GM08714 (cell line): Measurements from ENCODE around the gene SULT1C2.
"Not testable (repeated sequence)": the region's sequence is repeated elsewhere in the genome, so short reads cannot be mapped to it uniquely, and the experiment has no call there.

Experiments used
- H3K4me3 ChIP-seq: fragments of 200-500 bp; sonication (Bioruptor generic); 2 replicates; pipeline ENCODE4 v1.5.1; 2014; ENCODE audit warnings: mild to moderate bottlenecking, low read length, inconsistent platforms
- ZNF274 ChIP-seq: IDR thresholded peaks from 2 replicates; pipeline ENCODE4 v1.6.1; 2012; ENCODE audit warnings: mild to moderate bottlenecking, low read depth, low read length

SULT1C2 gene

GRCh38 chr2:108271691-108272253 is 16.9 kb upstream of the SULT1C2 start:
- no peak for TF ChIP-seq ZNF274
- H3K4me3 ChIP-seq, result no peak overlapping the region

GRCh38 chr2:108278631-108279030 is 10.1 kb upstream of the SULT1C2 start:
- H3K4me3 ChIP-seq, result no peak overlapping the region
- no peak for TF ChIP-seq ZNF274

GRCh38 chr2:108279468-108279867 is 9.2 kb upstream of the SULT1C2 start:
- no peak overlapping the region for H3K4me3 ChIP-seq
- TF ChIP-seq ZNF274, result no peak

- no peak overlapping the region for H3K4me3 ChIP-seq
- TF ChIP-seq ZNF274, result no peak
These were observed 8.2 kb upstream of the SULT1C2 start for GRCh38 chr2:108280466-108280865.

- not testable (repeated sequence) for H3K4me3 ChIP-seq
These were observed 4.1 kb upstream of the SULT1C2 start for GRCh38 chr2:108284566-108284965.

- no peak for TF ChIP-seq ZNF274
These were observed 3.1 kb upstream of the SULT1C2 start for GRCh38 chr2:108285616-108286015.

GRCh38 chr2:108287169-108287568 is 1.5 kb upstream of the SULT1C2 start:
- TF ChIP-seq ZNF274, result no peak
- H3K4me3 ChIP-seq, result no peak overlapping the region

More at GRCh38 chr2:108285616-108286015, 3.1 kb upstream of the SULT1C2 start:
- no peak overlapping the region for H3K4me3 ChIP-seq

GRCh38 chr2:108293850-108294249 is 5.2 kb downstream of the SULT1C2 start:
- no peak for TF ChIP-seq ZNF274

GRCh38 chr2:108297436-108298141 is 8.9 kb downstream of the SULT1C2 start:
- no peak overlapping the region for H3K4me3 ChIP-seq
- no peak for TF ChIP-seq ZNF274

More at GRCh38 chr2:108293850-108294249, 5.2 kb downstream of the SULT1C2 start:
- no peak overlapping the region for H3K4me3 ChIP-seq

GRCh38 chr2:108301558-108301957 is 12.9 kb downstream of the SULT1C2 start:
- no peak for TF ChIP-seq ZNF274
- H3K4me3 ChIP-seq, result no peak overlapping the region

- no peak for TF ChIP-seq ZNF274
- no peak overlapping the region for H3K4me3 ChIP-seq
These were observed 16.3 kb downstream of the SULT1C2 start for GRCh38 chr2:108304975-108305374.

- H3K4me3 ChIP-seq, result no peak overlapping the region
- no peak for TF ChIP-seq ZNF274
These were observed 17.2 kb downstream of the SULT1C2 start for GRCh38 chr2:108305901-108306300.

- no peak for TF ChIP-seq ZNF274
- no peak overlapping the region for H3K4me3 ChIP-seq
These were observed 21.2 kb downstream of the SULT1C2 start for GRCh38 chr2:108309903-108310302.

GRCh38 chr2:108314586-108315296 is 26.0 kb downstream of the SULT1C2 start:
- no peak overlapping the region for H3K4me3 ChIP-seq
- no peak for TF ChIP-seq ZNF274

- TF ChIP-seq ZNF274, result no peak
- H3K4me3 ChIP-seq, result no peak overlapping the region
These were observed 26.8 kb downstream of the SULT1C2 start for GRCh38 chr2:108315444-108315934.
